NCI-H2171 treated with DMSO at 0.1 percent for 48 hours (cell line): Measurements from ENCODE around the gene PPIL4.

Experiments
- DNase-seq: peaks from one replicate; lab custom pipeline; 2025; lab: John Stamatoyannopoulos, UW

Gene PPIL4

GRCh38 chr6:149545754-149546471, at the start of gene PPIL4:
Gene PPIL4, minus strand, starts transcription at chr6:149546043. Its CDS starts 38 bp downstream, at chr6:149546005.
- peak; percentile 91 for DNase-seq

GRCh38 chr6:149593408-149593807, 47.6 kb upstream of the PPIL4 start:
- DNase-seq, result no peak

GRCh38 chr6:149592983-149593382, 47.1 kb upstream of the PPIL4 start:
- no peak for DNase-seq

- peak; percentile 42 for DNase-seq
Observed at GRCh38 chr6:149586149-149586548, 40.3 kb upstream of the PPIL4 start.

GRCh38 chr6:149581349-149581748, 35.5 kb upstream of the PPIL4 start:
- DNase-seq, result no peak

GRCh38 chr6:149580880-149581279, 35.0 kb upstream of the PPIL4 start:
- DNase-seq, result no peak

GRCh38 chr6:149567945-149568585, 22.2 kb upstream of the PPIL4 start:
- DNase-seq, result no peak

- DNase-seq, result no peak
Observed at GRCh38 chr6:149567194-149567586, 21.3 kb upstream of the PPIL4 start.

GRCh38 chr6:149566410-149567193, 20.8 kb upstream of the PPIL4 start:
- DNase-seq, result peak; percentile 58

GRCh38 chr6:149565527-149566409, 19.9 kb upstream of the PPIL4 start, which contains the start of gene GINM1:
Gene GINM1, plus strand, starts transcription at chr6:149566375. Its CDS starts 40 bp downstream, at chr6:149566415.
- peak; percentile 91 for DNase-seq

- DNase-seq, result no peak
Observed at GRCh38 chr6:149563928-149564325, 18.1 kb upstream of the PPIL4 start.

- DNase-seq, result no peak
Observed at GRCh38 chr6:149563203-149563927, 17.5 kb upstream of the PPIL4 start.

GRCh38 chr6:149560736-149561135, 14.9 kb upstream of the PPIL4 start:
- peak; percentile 32 for DNase-seq

- DNase-seq, result no peak
Observed at GRCh38 chr6:149559389-149559788, 13.5 kb upstream of the PPIL4 start.

GRCh38 chr6:149558029-149558428, 12.2 kb upstream of the PPIL4 start:
- DNase-seq, result no peak

- no peak for DNase-seq
Observed at GRCh38 chr6:149551920-149552319, 6.1 kb upstream of the PPIL4 start.

- peak; percentile 29 for DNase-seq
Observed at GRCh38 chr6:149545258-149545753, 537 bp downstream of the PPIL4 start.

- DNase-seq, result no peak
Observed at GRCh38 chr6:149544646-149545257, 1.1 kb downstream of the PPIL4 start.

GRCh38 chr6:149541139-149541538, 4.7 kb downstream of the PPIL4 start:
- no peak for DNase-seq

- no peak for DNase-seq
Observed at GRCh38 chr6:149534742-149535141, 11.1 kb downstream of the PPIL4 start.
